HCT116 (cell line): ENCODE measurements around the gene ZNF524.

Experiments
- POLR2A ChIP-seq: IDR thresholded peaks from 2 replicates; pipeline ENCODE4 v1.7.0; 2011; ENCODE audit warnings: borderline replicate concordance; ENCODE audit not compliant: insufficient read depth, insufficient read length; ENCODE audit errors: extremely low read depth
- POLR2AphosphoS5 ChIP-seq: IDR thresholded peaks from 2 replicates; pipeline ENCODE4 v1.6.1; 2011; ENCODE audit warnings: mild to moderate bottlenecking, low read depth, low read length, moderate library complexity
- SP1 ChIP-seq: IDR thresholded peaks from 2 replicates; pipeline ENCODE4 v1.6.1; 2012; ENCODE audit warnings: low read depth
- SRF ChIP-seq: IDR thresholded peaks from 2 replicates; pipeline ENCODE4 v1.6.1; 2012; ENCODE audit warnings: low read depth
- TCF7L2 ChIP-seq: IDR thresholded peaks from 2 replicates; pipeline ENCODE4 v1.7.0; 2011; ENCODE audit warnings: borderline replicate concordance, inconsistent platforms; ENCODE audit not compliant: insufficient read depth, insufficient read length; ENCODE audit errors: extremely low read depth
- ZFX ChIP-seq: fragments of 450-650 bp; IDR thresholded peaks from 2 replicates; pipeline ENCODE4 v1.6.1; 2017
- ZNF274 ChIP-seq: fragments of 200-500 bp; sonication (Bioruptor generic); IDR thresholded peaks from 2 replicates; pipeline ENCODE4 v1.6.1; 2014; ENCODE audit warnings: mild to moderate bottlenecking, low read depth, low read length, inconsistent platforms
- TF ChIP-seq, protein P1 (sequence below): IDR thresholded peaks from 2 replicates; pipeline ENCODE4 v1.6.1; 2012
- TF ChIP-seq, protein P2 (sequence below), 3 experiments: fragments of 200-600 bp in 1 of 3; sonication (generic) in 1 of 3; IDR thresholded peaks in 2 of 3; conservative IDR thresholded peaks in 1 of 3; 2 replicates each; pipeline ENCODE4 v1.5.1; 2012 to 2017; ENCODE audit warnings: low read depth in 2 of 3, low read length in 2 of 3, antibody characterized with exemption in 1 of 3, borderline replicate concordance in 1 of 3, control low read depth in 1 of 3, mild to moderate bottlenecking in 1 of 3, mixed read lengths in 1 of 3, mixed run types in 1 of 3, moderate library complexity in 1 of 3; ENCODE audit not compliant: insufficient read depth in 1 of 3

DNA sequence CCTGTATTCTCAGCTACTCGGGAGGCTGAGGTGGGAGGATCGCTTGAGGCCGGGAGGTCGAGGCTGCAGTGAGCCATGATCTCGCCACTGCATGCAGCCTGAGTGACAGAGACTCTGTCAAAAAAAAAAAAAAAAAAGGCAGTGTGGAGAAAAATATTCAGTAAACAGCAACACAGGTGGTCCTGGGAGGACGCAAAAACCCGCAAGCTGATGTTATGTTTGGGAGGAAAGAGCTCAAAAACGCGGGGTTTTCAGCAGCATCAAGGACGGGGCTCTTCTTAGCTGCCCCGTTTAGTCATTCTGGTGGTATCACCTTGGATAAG lies 24.9 kb downstream of the ZNF524 start:
- no peak for TF ChIP-seq SP1
- no peak for TF ChIP-seq ZNF274
- TF ChIP-seq ZFX, result no peak
- no peak for TF ChIP-seq POLR2AphosphoS5
- no peak for TF ChIP-seq POLR2A
- TF ChIP-seq TCF7L2, result no peak
- TF ChIP-seq, protein P1, sequence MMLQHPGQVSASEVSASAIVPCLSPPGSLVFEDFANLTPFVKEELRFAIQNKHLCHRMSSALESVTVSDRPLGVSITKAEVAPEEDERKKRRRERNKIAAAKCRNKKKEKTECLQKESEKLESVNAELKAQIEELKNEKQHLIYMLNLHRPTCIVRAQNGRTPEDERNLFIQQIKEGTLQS, result no peak
- TF ChIP-seq SRF, result no peak
- TF ChIP-seq, protein P2, sequence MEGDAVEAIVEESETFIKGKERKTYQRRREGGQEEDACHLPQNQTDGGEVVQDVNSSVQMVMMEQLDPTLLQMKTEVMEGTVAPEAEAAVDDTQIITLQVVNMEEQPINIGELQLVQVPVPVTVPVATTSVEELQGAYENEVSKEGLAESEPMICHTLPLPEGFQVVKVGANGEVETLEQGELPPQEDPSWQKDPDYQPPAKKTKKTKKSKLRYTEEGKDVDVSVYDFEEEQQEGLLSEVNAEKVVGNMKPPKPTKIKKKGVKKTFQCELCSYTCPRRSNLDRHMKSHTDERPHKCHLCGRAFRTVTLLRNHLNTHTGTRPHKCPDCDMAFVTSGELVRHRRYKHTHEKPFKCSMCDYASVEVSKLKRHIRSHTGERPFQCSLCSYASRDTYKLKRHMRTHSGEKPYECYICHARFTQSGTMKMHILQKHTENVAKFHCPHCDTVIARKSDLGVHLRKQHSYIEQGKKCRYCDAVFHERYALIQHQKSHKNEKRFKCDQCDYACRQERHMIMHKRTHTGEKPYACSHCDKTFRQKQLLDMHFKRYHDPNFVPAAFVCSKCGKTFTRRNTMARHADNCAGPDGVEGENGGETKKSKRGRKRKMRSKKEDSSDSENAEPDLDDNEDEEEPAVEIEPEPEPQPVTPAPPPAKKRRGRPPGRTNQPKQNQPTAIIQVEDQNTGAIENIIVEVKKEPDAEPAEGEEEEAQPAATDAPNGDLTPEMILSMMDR (IDR thresholded peaks at IDR 0.05 in 2 of 3, conservative IDR thresholded peaks at IDR 0.05 in 1 of 3; ENCODE audit: borderline replicate concordance in 1 of 3, insufficient read depth in 1 of 3, low read depth in 2 of 3, low read length in 2 of 3), result no peak
